HAP-1 (cell line): ENCODE results near the gene KANK4.

ENCODE experiments used
- DNase-seq, 2 experiments: peaks; one replicate each; pipeline ENCODE4 v3.0.0-alpha.2; 2016 to 2020; ENCODE audit warnings: low spot score in 2 of 2
- H3K27me3 ChIP-seq: fragments of 250-450 bp; sonication (Bioruptor Pico); 2 replicates; pipeline ENCODE4 v1.5.1; 2020; ENCODE audit warnings: low read depth, mild to moderate bottlenecking, moderate library complexity
- H3K36me3 ChIP-seq: fragments of 250-450 bp; sonication (Bioruptor Pico); replicated peaks from 2 replicates; pipeline ENCODE4 v1.5.1; 2020; ENCODE audit warnings: mild to moderate bottlenecking
- H3K4me1 ChIP-seq: fragments of 250-450 bp; sonication (Bioruptor Pico); 2 replicates; pipeline ENCODE4 v1.5.1; 2020; ENCODE audit warnings: mild to moderate bottlenecking
- H3K4me3 ChIP-seq: fragments of 250-450 bp; sonication (Bioruptor Pico); 2 replicates; pipeline ENCODE4 v1.5.1; 2020; ENCODE audit warnings: mild to moderate bottlenecking, moderate library complexity
- H3K9me3 ChIP-seq: fragments of 250-450 bp; sonication (Bioruptor Pico); 2 replicates; pipeline ENCODE4 v1.5.1; 2020; ENCODE audit warnings: mild to moderate bottlenecking, moderate library complexity
- in situ Hi-C: fragments of 300-500 bp; cut with MboI; formaldehyde crosslinking; loops from 3 replicates; pipeline ENCODE4 v1.14.3; 2020; ENCODE audit warnings: low sequenced_read_pairs, inconsistent platforms, mixed read lengths

KANK4 gene

GRCh38 chr1:62196086-62196690, 123.0 kb downstream of the KANK4 start:
- H3K4me3 ChIP-seq, result no peak overlapping the region
- DNase-seq, result peak; percentile 38 to 43
- in situ Hi-C loops, result no loop called here
- peaks cover 15% of the 10 kb centered on the region for H3K4me1 ChIP-seq
- no peaks in the 10 kb centered on the region for H3K9me3 ChIP-seq
- no peaks in the 10 kb centered on the region for H3K36me3 ChIP-seq
- no peaks in the 10 kb centered on the region for H3K27me3 ChIP-seq

- Histone ChIP-seq H3K27me3 (no peaks in the 10 kb centered on the region), H3K36me3 (no peaks in the 10 kb centered on the region), H3K9me3 (no peaks in the 10 kb centered on the region), H3K4me1 (peaks cover 15% of the 10 kb centered on the region), H3K4me3 (no peak within 1 kb of the TSS)
- DNase-seq, result no peak
- in situ Hi-C loops, result no loop called here
These were observed 124.3 kb downstream of the KANK4 start, which contains the start of gene L1TD1 for GRCh38 chr1:62194651-62195544. TSS of gene L1TD1 (plus strand) at chr1:62194849. CDS start at chr1:62206629, 11,780 bp downstream.

GRCh38 chr1:62188111-62188510, 131.1 kb downstream of the KANK4 start:
- no peaks in the 10 kb centered on the region for H3K27me3 ChIP-seq
- H3K4me3 ChIP-seq, result no peak overlapping the region
- peaks cover 15% of the 10 kb centered on the region for H3K4me1 ChIP-seq
- H3K36me3 ChIP-seq, result no peaks in the 10 kb centered on the region
- H3K9me3 ChIP-seq, result no peaks in the 10 kb centered on the region
- in situ Hi-C loops, result no loop called here
- DNase-seq, result no peak

GRCh38 chr1:62187548-62187947, 131.7 kb downstream of the KANK4 start:
- in situ Hi-C loops, result no loop called here
- H3K36me3 ChIP-seq, result no peaks in the 10 kb centered on the region
- no peaks in the 10 kb centered on the region for H3K9me3 ChIP-seq
- H3K4me3 ChIP-seq, result no peak overlapping the region
- peaks cover 16% of the 10 kb centered on the region for H3K4me1 ChIP-seq
- H3K27me3 ChIP-seq, result no peaks in the 10 kb centered on the region
- DNase-seq, result no peak
